DND-41 (cell line): ENCODE results near the gene JAZF1.

Experiments
- CTCF ChIP-seq: IDR thresholded peaks from 2 replicates; pipeline ENCODE4 v1.5.1; 2012; ENCODE audit warnings: borderline replicate concordance, low read length, moderate library complexity, mild to moderate bottlenecking; ENCODE audit not compliant: poor library complexity, severe bottlenecking; ENCODE audit errors: extremely low read depth
- EZH2 ChIP-seq: IDR thresholded peaks from 3 replicates; pipeline ENCODE4 v1.6.1; 2012; ENCODE audit warnings: borderline replicate concordance, low read depth, mild to moderate bottlenecking, moderate library complexity, low read length, inconsistent platforms; ENCODE audit not compliant: severe bottlenecking

- no peak for TF ChIP-seq CTCF
- TF ChIP-seq EZH2: no peak
These were observed 99.6 kb downstream of the JAZF1 start for GRCh38 chr7:28081016-28081415.
